Coronary artery (tissue), 2 donors: ENCODE results near the gene CYP2A6.
"Not testable (repeated sequence)": the region's sequence is repeated elsewhere in the genome, so short reads cannot be mapped to it uniquely, and the experiment has no call there.

Source experiments
- DNase-seq: peaks from one replicate; pipeline ENCODE4 v3.0.0-alpha.2; 2017; ENCODE audit warnings: low spot score
- H3K27ac ChIP-seq, 2 donors: fragments of 200-600 bp; sonication (generic); one replicate each; pipeline ENCODE4 v1.5.1; 2016 to 2019
- H3K4me3 ChIP-seq: fragments of 200-600 bp; sonication (generic); 2 replicates; pipeline ENCODE4 v1.5.1; 2016; ENCODE audit warnings: mild to moderate bottlenecking, moderate library complexity
- CTCF ChIP-seq: fragments of 200-600 bp; sonication (generic); IDR thresholded peaks from one replicate; pipeline ENCODE4 v1.5.1; 2019; ENCODE audit warnings: antibody characterized with exemption

Gene CYP2A6

GRCh38 chr19:40850277-40850676 lies at the start of gene CYP2A6:
Gene CYP2A6, minus strand, starts transcription at chr19:40850447. Its CDS starts 21 bp downstream, at chr19:40850426.
- DNase-seq, H3K4me3 ChIP-seq, H3K27ac ChIP-seq: not testable (repeated sequence)

GRCh38 chr19:40899964-40900363 lies 49.7 kb upstream of the CYP2A6 start:
- not testable (repeated sequence) for DNase-seq, H3K27ac ChIP-seq, H3K4me3 ChIP-seq

- H3K27ac ChIP-seq, H3K4me3 ChIP-seq, DNase-seq: not testable (repeated sequence)
Measured at GRCh38 chr19:40896843-40897789, 46.9 kb upstream of the CYP2A6 start.

- TF ChIP-seq CTCF: no peak
- no peak overlapping the region for H3K27ac ChIP-seq
Measured at GRCh38 chr19:40896418-40896796, 46.2 kb upstream of the CYP2A6 start.

GRCh38 chr19:40893112-40893511 lies 42.9 kb upstream of the CYP2A6 start:
- no peak for TF ChIP-seq CTCF
- Histone ChIP-seq H3K4me3 (no peak overlapping the region), H3K27ac (no peak overlapping the region)
- no peak for DNase-seq

More at GRCh38 chr19:40896418-40896796, 46.2 kb upstream of the CYP2A6 start:
- no peak overlapping the region for H3K4me3 ChIP-seq
- no peak for DNase-seq

- no peak for DNase-seq
- Histone ChIP-seq H3K4me3 (no peak overlapping the region), H3K27ac (no peak overlapping the region)
- no peak for TF ChIP-seq CTCF
Measured at GRCh38 chr19:40889366-40889765, 39.1 kb upstream of the CYP2A6 start.

- Histone ChIP-seq H3K4me3 (no peak overlapping the region), H3K27ac (no peak overlapping the region)
- DNase-seq: no peak
- no peak for TF ChIP-seq CTCF
Measured at GRCh38 chr19:40888191-40888590, 37.9 kb upstream of the CYP2A6 start.

GRCh38 chr19:40884187-40884931 lies 34.1 kb upstream of the CYP2A6 start:
- H3K27ac ChIP-seq, H3K4me3 ChIP-seq, DNase-seq: not testable (repeated sequence)

GRCh38 chr19:40882062-40882461 lies 31.8 kb upstream of the CYP2A6 start, which contains the start of gene CYP2A7:
Gene CYP2A7, minus strand, starts transcription at chr19:40882231. Its CDS starts 21 bp downstream, at chr19:40882210.
- H3K27ac ChIP-seq, DNase-seq, H3K4me3 ChIP-seq: not testable (repeated sequence)

- DNase-seq, H3K4me3 ChIP-seq, H3K27ac ChIP-seq: not testable (repeated sequence)
Measured at GRCh38 chr19:40879349-40879748, 29.1 kb upstream of the CYP2A6 start.

- peak overlapping the region; percentile 24 for H3K4me3 ChIP-seq
- H3K27ac ChIP-seq: not testable (repeated sequence)
Measured at GRCh38 chr19:40875526-40875951, 25.3 kb upstream of the CYP2A6 start.

GRCh38 chr19:40874874-40875273 lies 24.6 kb upstream of the CYP2A6 start:
- not testable (repeated sequence) for H3K27ac ChIP-seq, H3K4me3 ChIP-seq, DNase-seq

More at GRCh38 chr19:40875526-40875951, 25.3 kb upstream of the CYP2A6 start:
- DNase-seq: not testable (repeated sequence)

GRCh38 chr19:40873873-40874272 lies 23.6 kb upstream of the CYP2A6 start:
- not testable (repeated sequence) for DNase-seq, H3K27ac ChIP-seq, H3K4me3 ChIP-seq
